Cardiac muscle cell (in vitro differentiated cells and primary cell): ENCODE data around the gene KRTAP10-6. TPM values are rescaled to one million over a fixed set of nuclear protein-coding genes. Genes with fewer than 3 reads are reported as not detected.

Source experiments
- DNase-seq, 2 donors: peaks; one replicate each; pipeline versions ENCODE4 v3.0.0 to v3.0.0-alpha.2; 2010 to 2017; ENCODE audit warnings: low read depth in 1 of 2, low spot score in 1 of 2
- H3K27ac ChIP-seq: fragments of 200-600 bp; sonication (generic); 2 replicates; pipeline ENCODE4 v1.5.1; 2016
- H3K27me3 ChIP-seq: fragments of 200-600 bp; sonication (generic); 2 replicates; pipeline ENCODE4 v1.6.0; 2016; ENCODE audit warnings: control low read depth
- H3K36me3 ChIP-seq: fragments of 200-600 bp; sonication (generic); 2 replicates; pipeline ENCODE4 v1.5.1; 2016; ENCODE audit warnings: control low read depth
- H3K4me1 ChIP-seq: fragments of 200-600 bp; sonication (generic); 2 replicates; pipeline ENCODE4 v1.8.1; 2017; ENCODE audit warnings: low read depth, mild to moderate bottlenecking, mixed run types
- H3K4me3 ChIP-seq: fragments of 200-600 bp; sonication (generic); 2 replicates; pipeline ENCODE4 v1.5.1; 2016; ENCODE audit warnings: mild to moderate bottlenecking
- H3K9me3 ChIP-seq: fragments of 200-600 bp; sonication (generic); 2 replicates; pipeline ENCODE4 v1.5.1; 2017; ENCODE audit warnings: low read depth, mild to moderate bottlenecking, control low read depth
- CTCF ChIP-seq: IDR thresholded peaks from 2 replicates; pipeline ENCODE4 v1.5.1; 2012; ENCODE audit warnings: low read depth, mild to moderate bottlenecking, low read length
- polyA plus RNA-seq: library from polyadenylated mRNA; unstranded; fragments of >200 nt; fragmentation: Nextera tagmentation; extraction: Ambion mirVana; gene quantifications from 2 replicates; pipeline ENCODE4 v1.2.1, GENCODE V29; 2016
- total RNA-seq: library from RNA; depleted of rRNA; stranded (reverse); fragments of >200 nt; gene quantifications from 2 replicates; pipeline ENCODE4 v1.2.3, GENCODE V29; 2016

Gene KRTAP10-6
- total and polyA plus RNA-seq, 2 experiments from 2014 or later: 0.29 TPM; not detected in 1

GRCh38 chr21:44572959-44573583 lies 19.2 kb downstream of the KRTAP10-6 start:
- no peaks in the 10 kb centered on the region for H3K9me3 ChIP-seq

GRCh38 chr21:44571844-44572782 lies 20.2 kb downstream of the KRTAP10-6 start:
- Histone ChIP-seq H3K27ac (no peak overlapping the region), H3K36me3 (no peaks in the 10 kb centered on the region), H3K4me1 (no peaks in the 10 kb centered on the region), H3K27me3 (no peaks in the 10 kb centered on the region), H3K4me3 (no peak overlapping the region), H3K9me3 (no peaks in the 10 kb centered on the region)
- DNase-seq: no peak
- TF ChIP-seq CTCF: no peak

More at GRCh38 chr21:44572959-44573583, 19.2 kb downstream of the KRTAP10-6 start:
- no peak for DNase-seq
- TF ChIP-seq CTCF: no peak
- Histone ChIP-seq H3K4me1 (no peaks in the 10 kb centered on the region), H3K4me3 (no peak overlapping the region), H3K36me3 (no peaks in the 10 kb centered on the region), H3K27me3 (no peaks in the 10 kb centered on the region), H3K27ac (no peak overlapping the region)

DNA sequence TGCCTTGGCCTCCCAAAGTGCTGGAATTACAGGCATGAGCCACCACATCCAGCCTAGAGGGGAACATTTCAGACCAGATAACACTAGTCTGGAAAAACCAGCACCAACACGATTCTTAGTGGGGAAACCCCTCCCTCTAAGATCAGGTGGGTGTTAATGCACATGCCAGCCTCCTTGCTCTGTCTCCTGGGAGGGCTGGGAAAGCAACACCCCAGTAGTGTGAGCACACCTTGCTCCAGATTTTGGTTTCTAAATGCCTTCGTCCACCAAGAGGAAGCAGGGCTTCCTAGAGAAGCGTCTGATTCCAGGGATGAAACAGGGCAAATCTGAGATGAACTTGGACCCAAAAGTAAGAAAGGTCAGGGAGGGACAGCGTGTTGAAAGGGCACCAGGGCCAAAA lies 21.0 kb downstream of the KRTAP10-6 start:
- TF ChIP-seq CTCF: no peak
- Histone ChIP-seq H3K4me3 (no peak overlapping the region), H3K4me1 (no peaks in the 10 kb centered on the region), H3K36me3 (no peaks in the 10 kb centered on the region), H3K27ac (no peak overlapping the region), H3K9me3 (no peaks in the 10 kb centered on the region), H3K27me3 (no peaks in the 10 kb centered on the region)
- DNase-seq: no peak

DNA sequence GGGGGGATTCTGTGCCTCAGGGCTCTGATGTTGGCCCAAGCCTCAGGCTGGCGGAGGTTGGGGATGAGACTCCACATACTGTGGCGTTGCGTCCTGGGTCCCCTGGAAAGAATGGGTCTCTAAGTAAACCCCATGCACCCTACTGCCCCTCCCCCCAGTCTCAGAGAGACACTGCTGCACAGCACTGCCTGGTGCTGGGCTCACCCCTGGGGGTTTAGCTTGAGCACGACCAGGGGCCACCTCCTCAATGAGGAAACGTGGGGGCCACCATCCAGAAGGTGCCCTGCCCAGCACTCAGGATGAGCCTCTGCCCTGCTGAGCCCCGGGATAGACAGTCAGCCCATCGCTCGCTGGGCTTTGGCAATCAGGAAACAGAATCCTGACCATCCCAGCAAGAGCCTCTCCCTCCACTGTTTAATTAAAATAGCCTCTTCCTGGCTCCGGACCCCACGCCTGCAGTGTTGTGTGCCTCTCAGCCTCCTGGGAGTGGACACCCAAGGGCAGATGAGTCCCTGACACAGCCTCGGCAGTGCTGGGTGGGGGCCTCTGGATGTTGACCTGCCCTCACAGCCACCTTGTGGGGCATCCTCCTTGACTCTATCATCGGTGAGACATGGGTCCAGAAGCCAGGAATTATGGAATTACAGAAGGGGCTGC lies 22.3 kb downstream of the KRTAP10-6 start:
- DNase-seq: no peak

More for the DNA sequence above, 22.3 kb downstream of the KRTAP10-6 start:
- Histone ChIP-seq H3K4me1 (no peaks in the 10 kb centered on the region), H3K4me3 (no peak overlapping the region), H3K27me3 (no peaks in the 10 kb centered on the region), H3K9me3 (no peaks in the 10 kb centered on the region), H3K27ac (no peak overlapping the region), H3K36me3 (no peaks in the 10 kb centered on the region)
- TF ChIP-seq CTCF: no peak
